K562 (cell line): ENCODE measurements around the gene EPB42. TPM values are rescaled to one million over a fixed set of nuclear protein-coding genes. Genes with fewer than 3 reads are reported as not detected.

Experiments
- DPF2 ChIP-seq: fragments of 450-650 bp; IDR thresholded peaks from 2 replicates; pipeline ENCODE4 v1.6.1; 2016
- ETV6 ChIP-seq, 3 experiments: fragments of 150-350 bp in 1 of 3; sonication (generic) in 1 of 3; formaldehyde crosslinking in 1 of 3; IDR thresholded peaks; 2 replicates each; pipeline versions ENCODE4 v1.6.1 to v1.8.0; 2014 to 2022; ENCODE audit warnings: borderline replicate concordance in 2 of 3, low read depth in 2 of 3, antibody characterized with exemption in 1 of 3, low read length in 1 of 3, mild to moderate bottlenecking in 1 of 3, missing genetic modification reagents in 1 of 3
- FOSL1 ChIP-seq: fragments of 200-800 bp; sonication (Bioruptor generic); conservative IDR thresholded peaks from 2 replicates; pipeline ENCODE4 v1.6.1; 2016; ENCODE audit warnings: missing genetic modification characterization, missing compliant biosample characterization
- FOXJ2 ChIP-seq: fragments of 200-800 bp; sonication (Bioruptor generic); IDR thresholded peaks from 2 replicates; pipeline ENCODE4 v1.6.1; 2016; ENCODE audit warnings: missing genetic modification characterization, missing compliant biosample characterization
- FOXK2 ChIP-seq, 2 experiments: fragments of 450-650 bp; IDR thresholded peaks in 1 of 2; conservative IDR thresholded peaks in 1 of 2; 2 replicates each; pipeline ENCODE4 v1.6.1; 2016; ENCODE audit warnings: low read depth in 2 of 2, mild to moderate bottlenecking in 1 of 2
- HEY1 ChIP-seq: fragments of 250-450 bp; sonication (Bioruptor Pico); IDR thresholded peaks from 2 replicates; pipeline ENCODE4 v1.5.0; 2020; ENCODE audit warnings: mild to moderate bottlenecking, moderate library complexity, borderline replicate concordance
- IRF2 ChIP-seq: sonication (generic); formaldehyde crosslinking; IDR thresholded peaks from 2 replicates; pipeline ENCODE4 v1.8.1; 2022; ENCODE audit warnings: mild to moderate bottlenecking, missing genetic modification reagents
- KDM1A ChIP-seq, 2 experiments: fragments of 450-650 bp; IDR thresholded peaks; 2 replicates each; pipeline ENCODE4 v1.6.1; 2016; ENCODE audit warnings: mild to moderate bottlenecking in 2 of 2
- NBN ChIP-seq: fragments of 450-650 bp; IDR thresholded peaks from 2 replicates; pipeline ENCODE4 v1.6.1; 2016; ENCODE audit warnings: low read depth, mild to moderate bottlenecking
- NCOA6 ChIP-seq: fragments of 450-650 bp; IDR thresholded peaks from 2 replicates; pipeline ENCODE4 v1.6.1; 2017; ENCODE audit warnings: mild to moderate bottlenecking
- PCBP1 ChIP-seq: fragments of 200-400 bp; formaldehyde crosslinking; IDR thresholded peaks from 2 replicates; pipeline ENCODE4 v1.6.1; 2018; ENCODE audit warnings: mild to moderate bottlenecking, low read depth, low read length; ENCODE audit not compliant: poor library complexity, severe bottlenecking
- PHF21A ChIP-seq: fragments of 450-650 bp; IDR thresholded peaks from 2 replicates; pipeline ENCODE4 v1.6.1; 2017; ENCODE audit warnings: low read depth, borderline replicate concordance
- PHTF2 ChIP-seq: fragments of 250-450 bp; sonication (Bioruptor Pico); IDR thresholded peaks from 2 replicates; pipeline ENCODE4 v1.5.0; 2021; ENCODE audit warnings: mild to moderate bottlenecking
- RCOR1 ChIP-seq, 2 experiments: IDR thresholded peaks; 2 replicates each; pipeline ENCODE4 v1.6.1; 2012; ENCODE audit warnings: low read depth in 2 of 2, low read length in 2 of 2, borderline replicate concordance in 1 of 2, improper control_type of control experiment in 1 of 2
- SMARCA4 ChIP-seq: fragments of 450-650 bp; IDR thresholded peaks from 2 replicates; pipeline ENCODE4 v1.6.1; 2016
- STAT5B ChIP-seq: fragments of 250-450 bp; sonication (Bioruptor Pico); IDR thresholded peaks from 2 replicates; pipeline ENCODE4 v1.8.0; 2021; ENCODE audit warnings: mild to moderate bottlenecking, inconsistent platforms
- ZNF175 ChIP-seq: fragments of 200-800 bp; sonication (Bioruptor generic); IDR thresholded peaks from 2 replicates; pipeline ENCODE4 v1.6.1; 2016; ENCODE audit warnings: low read depth, mild to moderate bottlenecking, missing genetic modification characterization, missing compliant biosample characterization
- ZNF431 ChIP-seq: sonication (generic); formaldehyde crosslinking; IDR thresholded peaks from 2 replicates; pipeline ENCODE4 v1.8.0; 2022; ENCODE audit warnings: mild to moderate bottlenecking, missing genetic modification reagents
- polyA plus RNA-seq, 8 experiments: library from polyadenylated mRNA; depleted of rRNA in 4 of 8; stranded (reverse) in 5 of 8; unstranded in 3 of 8; fragments of >200 nt; fragmentation: Nextera tagmentation in 2 of 8; fragmentation: Illumina TruSeq in 1 of 8; extraction: Ambion mirVana in 2 of 8; extraction: Trizol in 1 of 8; gene quantifications; 2 replicates each; pipeline versions ENCODE4 v1.2.1 to v1.2.3, GENCODE V29; 2011 to 2014; ENCODE audit warnings: inconsistent platforms in 1 of 8, missing spikeins in 1 of 8
- total RNA-seq, 7 experiments: library from RNA; depleted of rRNA in 6 of 7; stranded (reverse); fragments of >200 nt in 6 of 7; fragmentation: Illumina TruSeq in 2 of 7; extraction: Trizol in 2 of 7; gene quantifications; 2 replicates each; pipeline versions ENCODE4 v1.2.1 to v1.2.3, GENCODE V29; 2011 to 2021; ENCODE audit warnings: low replicate concordance in 1 of 7
- TF ChIP-seq, protein P1 (sequence below): IDR thresholded peaks from 2 replicates; pipeline ENCODE4 v1.6.1; 2012; ENCODE audit warnings: low read depth, low read length, improper control_type of control experiment, borderline replicate concordance
- TF ChIP-seq, protein P2 (sequence below): IDR thresholded peaks from 2 replicates; pipeline ENCODE4 v1.6.1; 2014; ENCODE audit warnings: antibody characterized with exemption
- TF ChIP-seq, protein P3 (sequence below): sonication (generic); IDR thresholded peaks from 2 replicates; pipeline ENCODE4 v1.6.1; 2016
- TF ChIP-seq, protein P4 (sequence below), 2 experiments: IDR thresholded peaks in 1 of 2; conservative IDR thresholded peaks in 1 of 2; 2 replicates each; pipeline ENCODE4 v1.6.1; 2016; ENCODE audit warnings: low read depth in 2 of 2, mild to moderate bottlenecking in 1 of 2, missing compliant biosample characterization in 1 of 2, missing genetic modification characterization in 1 of 2, moderate library complexity in 1 of 2

EPB42 gene
- total and polyA plus RNA-seq, 9 of the 15 experiments (the other 6 are each of a cell fraction or from before 2014, with no cell fraction given) = 0.38 to 2.3 (median 1.4) TPM

DNA sequence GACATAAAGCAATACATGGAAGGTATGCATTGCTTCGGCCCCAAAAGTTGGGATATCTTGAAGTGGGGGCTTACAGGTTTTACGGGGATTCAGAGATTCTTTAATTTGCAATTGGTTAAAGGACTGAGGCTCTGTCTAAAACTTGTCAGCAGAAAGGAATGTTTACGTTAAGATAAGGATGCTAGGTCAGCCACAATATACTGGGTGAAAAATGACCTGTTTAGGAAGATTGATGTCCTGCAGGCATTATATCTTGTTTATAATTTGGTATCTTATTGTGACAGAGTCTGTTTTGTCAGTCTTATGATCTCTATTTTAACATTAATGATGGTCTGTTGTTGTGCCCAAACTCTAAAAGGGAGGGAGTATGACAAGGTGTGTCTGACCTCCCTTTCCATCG lies 50.9 kb downstream of the EPB42 start (continued):
- TF ChIP-seq, protein P1, sequence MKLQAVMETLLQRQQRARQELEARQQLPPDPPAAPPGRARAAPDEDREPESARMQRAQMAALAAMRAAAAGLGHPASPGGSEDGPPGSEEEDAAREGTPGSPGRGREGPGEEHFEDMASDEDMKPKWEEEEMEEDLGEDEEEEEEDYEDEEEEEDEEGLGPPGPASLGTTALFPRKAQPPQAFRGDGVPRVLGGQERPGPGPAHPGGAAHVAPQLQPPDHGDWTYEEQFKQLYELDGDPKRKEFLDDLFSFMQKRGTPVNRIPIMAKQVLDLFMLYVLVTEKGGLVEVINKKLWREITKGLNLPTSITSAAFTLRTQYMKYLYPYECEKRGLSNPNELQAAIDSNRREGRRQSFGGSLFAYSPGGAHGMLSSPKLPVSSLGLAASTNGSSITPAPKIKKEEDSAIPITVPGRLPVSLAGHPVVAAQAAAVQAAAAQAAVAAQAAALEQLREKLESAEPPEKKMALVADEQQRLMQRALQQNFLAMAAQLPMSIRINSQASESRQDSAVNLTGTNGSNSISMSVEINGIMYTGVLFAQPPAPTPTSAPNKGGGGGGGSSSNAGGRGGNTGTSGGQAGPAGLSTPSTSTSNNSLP = peak; percentile 51; the same call in 1 of the 2 replicates
- TF ChIP-seq, protein P2, sequence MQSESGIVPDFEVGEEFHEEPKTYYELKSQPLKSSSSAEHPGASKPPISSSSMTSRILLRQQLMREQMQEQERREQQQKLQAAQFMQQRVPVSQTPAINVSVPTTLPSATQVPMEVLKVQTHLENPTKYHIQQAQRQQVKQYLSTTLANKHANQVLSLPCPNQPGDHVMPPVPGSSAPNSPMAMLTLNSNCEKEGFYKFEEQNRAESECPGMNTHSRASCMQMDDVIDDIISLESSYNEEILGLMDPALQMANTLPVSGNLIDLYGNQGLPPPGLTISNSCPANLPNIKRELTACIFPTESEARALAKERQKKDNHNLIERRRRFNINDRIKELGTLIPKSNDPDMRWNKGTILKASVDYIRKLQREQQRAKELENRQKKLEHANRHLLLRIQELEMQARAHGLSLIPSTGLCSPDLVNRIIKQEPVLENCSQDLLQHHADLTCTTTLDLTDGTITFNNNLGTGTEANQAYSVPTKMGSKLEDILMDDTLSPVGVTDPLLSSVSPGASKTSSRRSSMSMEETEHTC = 0 out of 2 replicates have a peak, but pooled peaks have one; percentile 17
- TF ChIP-seq NCOA6 (no peak), ETV6 (IDR thresholded peaks at IDR 0.05; ENCODE audit: borderline replicate concordance in 1 of 2, low read depth in 2 of 2, low read length in 1 of 2) (no peak), ETV6 (CRISPR knock-in tag; IDR thresholded peaks at IDR 0.05; ENCODE audit: borderline replicate concordance) (no peak), HEY1 (CRISPR knock-in tag) (no peak), FOXJ2 (tag) (0 out of 2 replicates have a peak, but pooled peaks have one; percentile 21), ZNF431 (no peak), KDM1A (IDR thresholded peaks at IDR 0.05) (peak; percentile 65 to 67), STAT5B (no peak), SMARCA4 (peak; percentile 80), IRF2 (CRISPR knock-in tag) (no peak), RCOR1 (IDR thresholded peaks at IDR 0.05; ENCODE audit: borderline replicate concordance in 1 of 2, low read depth in 2 of 2, low read length in 2 of 2) (peak in 1 of 2 experiments; percentile 78; a peak in 2 of 4 replicates), DPF2 (peak; percentile 81), ZNF175 (CRISPR knock-in tag) (no peak), PHF21A (no peak), NBN (no peak), FOSL1 (tag) (peak; percentile 84), PHTF2 (CRISPR knock-in tag) (no peak), FOXK2 (conservative IDR thresholded peaks at IDR 0.05 in 1 of 2, IDR thresholded peaks at IDR 0.05 in 1 of 2; ENCODE audit: low read depth in 2 of 2) (peak in 1 of 2 experiments; percentile 44; a peak in 1 of 4 replicates), PCBP1 (no peak)
- TF ChIP-seq, protein P3, sequence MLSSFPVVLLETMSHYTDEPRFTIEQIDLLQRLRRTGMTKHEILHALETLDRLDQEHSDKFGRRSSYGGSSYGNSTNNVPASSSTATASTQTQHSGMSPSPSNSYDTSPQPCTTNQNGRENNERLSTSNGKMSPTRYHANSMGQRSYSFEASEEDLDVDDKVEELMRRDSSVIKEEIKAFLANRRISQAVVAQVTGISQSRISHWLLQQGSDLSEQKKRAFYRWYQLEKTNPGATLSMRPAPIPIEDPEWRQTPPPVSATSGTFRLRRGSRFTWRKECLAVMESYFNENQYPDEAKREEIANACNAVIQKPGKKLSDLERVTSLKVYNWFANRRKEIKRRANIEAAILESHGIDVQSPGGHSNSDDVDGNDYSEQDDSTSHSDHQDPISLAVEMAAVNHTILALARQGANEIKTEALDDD = peak; percentile 52
- TF ChIP-seq, protein P4, sequence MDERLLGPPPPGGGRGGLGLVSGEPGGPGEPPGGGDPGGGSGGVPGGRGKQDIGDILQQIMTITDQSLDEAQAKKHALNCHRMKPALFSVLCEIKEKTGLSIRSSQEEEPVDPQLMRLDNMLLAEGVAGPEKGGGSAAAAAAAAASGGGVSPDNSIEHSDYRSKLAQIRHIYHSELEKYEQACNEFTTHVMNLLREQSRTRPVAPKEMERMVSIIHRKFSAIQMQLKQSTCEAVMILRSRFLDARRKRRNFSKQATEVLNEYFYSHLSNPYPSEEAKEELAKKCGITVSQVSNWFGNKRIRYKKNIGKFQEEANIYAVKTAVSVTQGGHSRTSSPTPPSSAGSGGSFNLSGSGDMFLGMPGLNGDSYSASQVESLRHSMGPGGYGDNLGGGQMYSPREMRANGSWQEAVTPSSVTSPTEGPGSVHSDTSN (CRISPR knock-in tag; IDR thresholded peaks at IDR 0.05; ENCODE audit: low read depth) = peak; percentile 56
- TF ChIP-seq, protein P4 (tag; conservative IDR thresholded peaks at IDR 0.05; ENCODE audit: low read depth) = peak; percentile 95
